Neural cell (in vitro differentiated cells): Measurements from ENCODE around the gene ADSS2.

Source experiments
- CTCF ChIP-seq: fragments of 450-650 bp; IDR thresholded peaks from 2 replicates; pipeline ENCODE4 v1.5.1; 2014; ENCODE audit warnings: antibody characterized with exemption, mild to moderate bottlenecking, moderate library complexity; ENCODE audit not compliant: poor library complexity, severe bottlenecking
- EZH2 ChIP-seq: fragments of 200-600, 300-800 bp; shearing (Covaris generic), sonication (generic); IDR thresholded peaks from 2 replicates; pipeline ENCODE4 v1.6.1; 2014; ENCODE audit warnings: antibody characterized with exemption, low read length, borderline replicate concordance, mild to moderate bottlenecking; ENCODE audit not compliant: insufficient read depth, poor library complexity, severe bottlenecking
- REST ChIP-seq: IDR thresholded peaks from 2 replicates; pipeline ENCODE4 v1.6.1; 2012; ENCODE audit warnings: borderline replicate concordance

GRCh38 chr1:244368279-244368678, 83.4 kb downstream of the ADSS2 start:
- TF ChIP-seq REST (no peak), CTCF (no peak), EZH2 (no peak)
